HG03097 (cell line): ENCODE data around the gene LHFPL2.
"Not testable (repeated sequence)": the region's sequence is repeated elsewhere in the genome, so short reads cannot be mapped to it uniquely, and the experiment has no call there.

Experiments used
- ATAC-seq: cut with Tn5 transposase; IDR thresholded peaks from one replicate; pipeline ENCODE4 v1.9.1; 2021; ENCODE audit not compliant: unreplicated experiment, low FRiP score

Gene LHFPL2

GRCh38 chr5:78622302-78622971, 26.1 kb downstream of the LHFPL2 start:
- ATAC-seq = no peak

- ATAC-seq = no peak
These were observed 27.3 kb downstream of the LHFPL2 start for GRCh38 chr5:78621291-78621738.

- ATAC-seq = not testable (repeated sequence)
These were observed 28.5 kb downstream of the LHFPL2 start for GRCh38 chr5:78620119-78620518.

GRCh38 chr5:78618303-78618702, 30.3 kb downstream of the LHFPL2 start:
- ATAC-seq = no peak

GRCh38 chr5:78615697-78616096, 32.9 kb downstream of the LHFPL2 start:
- ATAC-seq = no peak

GRCh38 chr5:78614816-78615215, 33.8 kb downstream of the LHFPL2 start:
- no peak for ATAC-seq

GRCh38 chr5:78613756-78614155, 34.8 kb downstream of the LHFPL2 start:
- ATAC-seq = no peak

GRCh38 chr5:78613151-78613533, 35.4 kb downstream of the LHFPL2 start:
- no peak for ATAC-seq

GRCh38 chr5:78612227-78613150, 36.1 kb downstream of the LHFPL2 start:
- no peak for ATAC-seq

GRCh38 chr5:78611126-78611605, 37.4 kb downstream of the LHFPL2 start:
- ATAC-seq = no peak

- no peak for ATAC-seq
These were observed 37.9 kb downstream of the LHFPL2 start for GRCh38 chr5:78610636-78611035.

GRCh38 chr5:78610163-78610583, 38.4 kb downstream of the LHFPL2 start:
- ATAC-seq = no peak

- ATAC-seq = no peak
These were observed 40.7 kb downstream of the LHFPL2 start for GRCh38 chr5:78607864-78608263.

- no peak for ATAC-seq
These were observed 42.3 kb downstream of the LHFPL2 start for GRCh38 chr5:78606241-78606640.

GRCh38 chr5:78605611-78606010, 43.0 kb downstream of the LHFPL2 start:
- ATAC-seq = no peak

GRCh38 chr5:78604689-78605285, 43.8 kb downstream of the LHFPL2 start:
- ATAC-seq = no peak

GRCh38 chr5:78603636-78604175, 44.9 kb downstream of the LHFPL2 start:
- no peak for ATAC-seq

- no peak for ATAC-seq
These were observed 46.2 kb downstream of the LHFPL2 start for GRCh38 chr5:78602400-78602799.

- ATAC-seq = no peak
These were observed 46.8 kb downstream of the LHFPL2 start for GRCh38 chr5:78601559-78602314.
